GM18868 (cell line): ENCODE data around the gene FSTL4.

Experiments
- ATAC-seq: cut with Tn5 transposase; IDR thresholded peaks from one replicate; pipeline ENCODE4 v1.9.1; 2021; ENCODE audit warnings: mild to moderate bottlenecking, moderate library complexity; ENCODE audit not compliant: unreplicated experiment

The FSTL4 gene

DNA sequence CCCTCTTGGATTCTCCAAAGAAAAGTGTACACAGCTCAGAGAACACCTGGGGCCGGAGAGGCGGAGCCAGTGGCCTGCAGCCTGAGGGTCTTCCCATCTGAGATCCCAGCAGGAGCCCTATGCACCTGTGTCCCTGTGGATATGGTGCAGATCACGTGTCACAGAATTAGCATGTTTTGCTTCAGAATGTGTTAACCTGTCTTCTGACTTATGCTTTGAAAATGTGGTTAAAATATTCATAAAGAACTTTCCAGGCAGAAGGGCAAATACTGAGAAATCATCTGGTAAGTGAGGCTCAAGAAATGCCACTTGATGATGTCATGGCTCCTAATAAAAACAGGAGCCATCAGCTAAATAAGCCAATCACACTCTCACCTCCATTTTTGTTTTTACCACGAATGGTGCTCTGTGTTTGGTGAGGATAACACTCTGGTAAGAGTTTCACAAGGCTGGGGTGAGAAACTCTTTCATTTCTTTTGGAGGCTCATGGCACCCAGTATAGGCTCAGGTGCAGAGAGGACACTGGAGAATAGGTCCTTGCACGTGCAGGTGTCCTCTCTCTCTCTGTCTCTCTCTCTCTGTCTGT, 279.8 kb downstream of the FSTL4 start:
- no peak for ATAC-seq

GRCh38 chr5:133331941-133332340, 280.4 kb downstream of the FSTL4 start:
- ATAC-seq = no peak

- ATAC-seq = no peak
Observed at GRCh38 chr5:133330956-133331355, 281.4 kb downstream of the FSTL4 start.

DNA sequence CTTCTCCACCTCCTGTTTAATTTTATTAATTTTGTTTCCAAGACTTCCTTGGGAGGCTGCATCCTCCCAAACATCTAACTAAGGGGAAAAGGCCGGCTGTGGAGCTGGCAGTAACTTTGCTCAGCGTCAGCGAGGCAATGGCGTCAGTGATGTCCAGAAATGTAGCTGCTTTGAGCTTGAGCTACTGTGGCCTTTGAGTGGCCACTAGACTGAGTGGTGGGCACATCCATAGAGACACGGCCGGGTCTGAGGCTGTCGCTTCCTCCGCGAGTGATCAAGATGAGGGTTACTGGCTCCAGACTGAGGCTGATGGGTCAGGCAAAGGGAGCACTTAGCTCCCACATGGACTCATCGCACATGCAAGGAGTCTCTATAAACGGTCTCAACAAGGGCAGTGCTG, 283.5 kb downstream of the FSTL4 start:
- no peak for ATAC-seq

DNA sequence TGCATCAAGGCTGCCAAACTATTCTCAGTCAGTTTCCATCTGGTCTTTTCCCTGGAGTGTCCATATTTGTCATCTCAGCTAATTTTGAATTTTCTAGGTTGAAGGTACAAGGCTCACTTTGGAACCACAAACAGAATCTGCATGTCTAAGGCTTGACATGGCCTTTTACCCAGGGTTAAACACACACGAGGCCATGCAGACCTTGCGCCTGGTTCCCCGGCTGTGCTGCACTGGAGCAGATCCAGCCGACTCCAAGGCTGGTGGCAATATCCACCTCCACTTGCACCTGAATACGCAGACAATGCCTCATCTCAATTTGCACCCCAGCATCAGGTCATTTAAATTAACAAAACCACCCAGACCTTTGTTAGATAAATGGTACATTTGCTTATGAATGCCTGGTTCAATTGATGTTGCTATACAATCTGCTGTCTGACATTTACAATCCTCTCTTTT, 284.4 kb downstream of the FSTL4 start:
- ATAC-seq = no peak

- ATAC-seq = no peak
Observed at GRCh38 chr5:133326361-133326760, 286.0 kb downstream of the FSTL4 start.

GRCh38 chr5:133325864-133326263, 286.5 kb downstream of the FSTL4 start:
- no peak for ATAC-seq

DNA sequence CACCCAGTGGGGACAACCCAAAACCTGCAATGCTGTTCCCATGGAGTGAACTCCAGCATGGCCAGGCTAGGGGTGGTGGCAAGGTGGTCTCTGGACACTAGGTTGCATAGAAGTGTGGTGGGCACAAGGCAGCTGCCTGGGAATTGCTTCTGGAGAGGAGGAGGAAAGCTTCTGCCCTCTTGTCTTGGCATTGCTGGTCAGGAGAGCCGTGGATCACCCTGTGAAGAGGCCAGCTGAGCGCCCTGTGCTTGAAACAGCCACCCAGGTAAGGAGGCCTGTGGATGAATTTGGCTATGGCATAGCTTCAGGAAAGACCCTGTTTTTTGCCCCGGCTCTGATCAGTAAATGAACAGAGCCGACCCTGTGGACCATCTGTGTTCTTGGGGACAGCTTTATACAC, 287.4 kb downstream of the FSTL4 start:
- no peak for ATAC-seq

DNA sequence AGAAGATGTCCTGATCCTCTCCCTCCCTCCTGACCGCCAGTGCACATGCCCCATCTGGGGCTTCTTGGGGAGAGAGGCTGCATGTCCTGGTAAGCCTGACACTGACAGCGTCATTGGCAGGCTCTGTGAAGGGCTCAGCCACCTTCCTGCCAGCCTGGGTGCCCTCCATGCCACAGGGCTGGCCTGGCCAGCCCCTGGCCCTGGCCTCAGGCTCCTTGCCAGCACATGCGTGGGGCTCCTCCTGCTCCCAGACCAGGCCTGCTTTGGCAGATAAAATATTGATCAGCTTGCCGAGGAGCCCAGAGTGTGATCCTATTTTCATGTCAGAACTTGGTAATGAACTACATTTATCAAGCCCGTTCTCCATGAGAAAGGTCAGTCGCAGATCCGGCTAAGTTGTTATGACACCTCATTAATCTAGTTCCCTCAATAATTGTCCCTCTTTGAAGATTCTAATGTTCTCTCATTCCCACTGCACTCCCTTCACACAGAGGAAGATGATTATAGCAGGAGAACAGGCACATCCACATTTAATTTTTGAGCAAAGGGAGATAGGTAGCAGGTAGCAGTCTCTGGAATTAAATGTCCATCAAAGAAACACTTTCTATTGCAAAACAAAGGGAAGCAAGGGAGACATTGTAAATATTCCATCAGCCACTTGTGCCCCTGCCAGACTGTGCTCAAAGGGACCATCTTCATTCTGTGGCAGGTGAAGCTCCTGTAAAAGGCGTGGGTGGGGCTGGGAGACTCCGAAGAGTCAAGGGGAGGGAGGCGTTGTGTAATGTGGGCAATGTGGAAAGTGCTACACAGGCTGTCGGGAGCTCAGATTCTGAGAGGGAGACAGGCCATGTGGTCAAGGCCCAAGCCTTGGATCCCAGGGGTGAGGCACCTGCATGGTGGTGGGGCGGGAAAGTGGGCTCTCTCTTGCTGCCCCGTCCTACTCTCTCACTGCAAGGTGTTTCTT, 288.6 kb downstream of the FSTL4 start:
- ATAC-seq = no peak

DNA sequence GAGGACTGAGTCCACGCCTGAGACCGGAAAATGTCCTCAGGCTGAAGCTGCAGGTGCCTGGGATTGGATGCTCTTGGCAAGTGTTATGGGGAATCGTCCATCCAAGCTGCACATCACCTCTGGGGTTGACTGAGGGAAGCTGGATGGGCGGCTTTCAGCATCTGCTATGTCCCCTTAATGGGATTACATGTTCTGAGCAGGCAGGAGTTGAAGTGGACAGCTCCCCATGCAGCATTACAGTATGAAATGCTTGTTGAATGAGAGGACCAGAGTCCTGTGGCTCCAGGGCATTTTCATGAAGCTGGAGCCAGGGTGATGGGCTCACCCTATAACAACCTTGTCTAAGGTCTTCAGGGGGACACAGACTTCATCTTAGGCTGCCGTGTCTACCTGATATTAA, 289.6 kb downstream of the FSTL4 start:
- no peak for ATAC-seq

DNA sequence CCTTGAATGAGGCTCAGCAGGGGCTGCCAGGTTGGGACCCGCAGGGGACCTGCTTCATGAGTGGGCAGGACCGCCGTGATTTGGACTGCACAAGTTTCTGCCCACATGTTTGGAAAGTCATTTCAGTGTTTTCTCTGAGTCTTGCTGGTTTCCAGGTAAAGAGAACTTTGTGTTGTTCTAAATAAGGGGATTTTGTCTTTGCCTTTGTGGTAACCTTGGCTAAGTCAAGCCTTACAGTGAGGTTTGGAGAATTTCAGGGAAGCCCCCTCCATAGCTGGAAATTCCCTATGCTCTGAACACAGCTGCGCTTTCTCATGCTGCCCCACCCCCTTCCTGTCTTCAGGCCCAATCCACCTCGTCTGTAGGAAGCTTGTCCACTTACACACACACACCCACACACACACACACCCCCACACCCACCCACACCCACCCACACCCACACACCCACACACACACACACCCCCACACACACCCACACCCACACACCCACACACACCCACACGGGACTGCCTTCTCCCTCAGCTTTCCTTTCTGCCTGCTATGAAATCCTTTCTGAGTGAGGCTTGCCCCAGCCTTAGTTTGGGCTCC, 290.4 kb downstream of the FSTL4 start:
- peak; percentile 70 for ATAC-seq

DNA sequence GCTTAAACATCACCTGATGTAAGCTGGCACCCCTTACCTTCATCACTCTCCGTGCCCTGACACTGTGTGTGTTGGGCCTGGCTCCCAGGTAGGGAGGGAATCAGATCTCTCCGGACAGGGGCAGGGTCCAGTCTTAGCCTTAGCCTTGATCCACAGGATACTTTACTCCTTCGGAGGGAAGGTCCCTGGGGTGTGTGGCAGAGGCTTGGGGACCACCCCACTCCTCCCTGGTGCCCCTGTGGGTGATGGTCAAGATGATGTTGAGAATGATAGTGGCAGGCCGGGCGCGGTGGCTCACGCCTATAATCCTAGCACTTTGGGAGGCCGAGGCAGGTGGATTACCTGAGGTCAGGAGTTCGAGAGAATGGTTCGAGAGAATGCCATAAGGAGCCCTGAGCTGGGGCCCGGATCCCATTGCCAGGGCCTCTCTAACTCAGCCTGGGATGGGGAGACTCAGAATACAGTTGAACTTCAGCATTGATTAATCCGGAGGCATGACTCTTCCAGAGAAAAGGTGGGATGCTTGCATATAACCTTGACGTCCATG, 291.0 kb downstream of the FSTL4 start:
- no peak for ATAC-seq

- ATAC-seq = no peak
Observed at GRCh38 chr5:133319905-133320520, 292.3 kb downstream of the FSTL4 start.

- no peak for ATAC-seq
Observed at GRCh38 chr5:133319244-133319643, 293.1 kb downstream of the FSTL4 start.

GRCh38 chr5:133317558-133317957, 294.8 kb downstream of the FSTL4 start:
- ATAC-seq = no peak

GRCh38 chr5:133316346-133317343, 295.7 kb downstream of the FSTL4 start:
- ATAC-seq = no peak

- no peak for ATAC-seq
Observed at GRCh38 chr5:133314086-133314485, 298.3 kb downstream of the FSTL4 start.

DNA sequence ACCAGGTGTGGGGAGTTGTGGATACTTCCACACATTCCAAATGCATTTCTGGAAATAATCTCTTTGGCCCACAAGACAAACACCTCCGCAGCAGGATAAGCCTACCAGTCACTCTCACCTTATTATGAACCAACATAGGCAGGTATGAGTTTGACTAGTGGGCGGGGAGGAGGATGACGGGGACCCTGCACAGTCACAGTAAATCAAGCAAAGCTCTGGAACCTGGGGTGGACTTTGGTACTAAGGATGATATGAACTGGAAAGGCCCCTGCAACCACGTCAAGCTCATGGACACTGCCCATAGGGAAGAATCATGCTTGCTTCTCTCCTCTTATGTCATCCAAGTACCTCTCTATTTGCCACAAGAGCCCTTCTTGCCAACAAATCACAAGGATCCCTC, 301.2 kb downstream of the FSTL4 start:
- ATAC-seq = no peak

GRCh38 chr5:133309984-133310621, 302.2 kb downstream of the FSTL4 start:
- ATAC-seq = no peak
